GM19328 (cell line): ENCODE measurements around the gene DEPDC1B.
"Not testable (repeated sequence)": the region's sequence is repeated elsewhere in the genome, so short reads cannot be mapped to it uniquely, and the experiment has no call there.

Experiments
- ATAC-seq: cut with Tn5 transposase; IDR thresholded peaks from one replicate; pipeline ENCODE4 v1.9.1; 2021; ENCODE audit warnings: mild to moderate bottlenecking, moderate library complexity; ENCODE audit not compliant: unreplicated experiment

The DEPDC1B gene, protein sequence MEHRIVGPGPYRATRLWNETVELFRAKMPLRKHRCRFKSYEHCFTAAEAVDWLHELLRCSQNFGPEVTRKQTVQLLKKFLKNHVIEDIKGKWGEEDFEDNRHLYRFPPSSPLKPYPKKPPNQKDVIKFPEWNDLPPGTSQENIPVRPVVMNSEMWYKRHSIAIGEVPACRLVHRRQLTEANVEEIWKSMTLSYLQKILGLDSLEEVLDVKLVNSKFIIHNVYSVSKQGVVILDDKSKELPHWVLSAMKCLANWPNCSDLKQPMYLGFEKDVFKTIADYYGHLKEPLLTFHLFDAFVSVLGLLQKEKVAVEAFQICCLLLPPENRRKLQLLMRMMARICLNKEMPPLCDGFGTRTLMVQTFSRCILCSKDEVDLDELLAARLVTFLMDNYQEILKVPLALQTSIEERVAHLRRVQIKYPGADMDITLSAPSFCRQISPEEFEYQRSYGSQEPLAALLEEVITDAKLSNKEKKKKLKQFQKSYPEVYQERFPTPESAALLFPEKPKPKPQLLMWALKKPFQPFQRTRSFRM

DNA sequence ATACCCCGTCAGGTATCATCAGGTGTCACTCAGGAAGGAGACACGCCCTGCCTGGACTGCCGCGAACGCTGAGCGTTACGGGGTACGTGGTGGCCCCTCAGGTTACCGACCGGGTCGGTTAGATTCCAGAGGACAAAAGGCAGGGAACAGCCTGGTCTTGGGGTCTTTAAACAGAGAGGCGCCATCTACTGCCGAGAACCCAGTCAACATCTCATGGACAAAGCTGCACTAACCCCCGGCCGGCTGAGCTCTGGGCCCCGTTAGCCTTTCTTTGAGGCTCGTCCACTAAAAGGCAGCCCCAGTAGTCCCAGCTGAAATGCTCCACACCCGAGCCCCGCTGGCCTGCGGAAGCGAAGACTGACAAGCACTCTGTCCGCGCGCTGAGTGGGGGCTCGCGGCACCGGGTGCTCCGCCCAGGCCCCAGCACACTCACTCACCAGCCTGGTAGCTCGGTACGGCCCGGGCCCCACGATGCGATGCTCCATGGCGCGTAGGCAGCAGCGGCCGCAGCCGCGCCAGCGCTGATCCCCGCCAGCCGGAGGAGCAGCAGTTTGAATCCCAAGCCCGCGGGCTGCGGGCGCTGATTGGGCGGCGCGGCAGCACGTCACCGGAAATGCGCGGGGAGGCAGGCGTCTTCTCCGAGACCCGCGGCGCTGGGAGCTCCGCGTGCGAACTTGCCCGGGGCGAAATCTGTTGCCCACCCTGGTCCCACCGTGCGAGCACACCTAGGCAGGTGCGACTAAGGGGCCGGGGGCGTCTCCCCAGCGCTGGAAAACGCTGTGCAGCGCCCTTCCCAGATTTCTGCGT lies at the start of gene DEPDC1B:
Gene DEPDC1B (minus strand): TSS at position 558 of the 807 bp plus-strand sequence. CDS start 73 bp downstream, at position 485.
- ATAC-seq = peak; percentile 93

DNA sequence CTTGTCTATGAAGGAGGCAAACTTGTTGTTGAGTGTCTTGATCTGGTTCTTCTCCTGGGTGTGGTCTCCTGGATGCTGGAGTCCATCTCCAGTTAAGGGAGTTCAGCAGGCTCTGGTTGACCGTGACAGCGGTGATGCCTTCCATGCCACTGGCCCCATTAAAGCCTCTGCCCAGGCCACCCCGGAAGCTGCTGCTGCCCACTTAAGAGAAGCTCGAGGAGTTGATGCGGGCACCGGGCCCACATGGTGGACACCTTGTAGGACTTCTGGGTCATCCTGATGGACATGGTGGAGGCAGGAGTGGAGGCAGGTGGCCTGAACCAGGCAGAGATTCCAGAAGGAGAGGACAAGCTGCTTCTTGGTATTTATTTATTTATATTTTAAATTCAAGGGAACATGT lies 44.7 kb upstream of the DEPDC1B start:
- no peak for ATAC-seq

DNA sequence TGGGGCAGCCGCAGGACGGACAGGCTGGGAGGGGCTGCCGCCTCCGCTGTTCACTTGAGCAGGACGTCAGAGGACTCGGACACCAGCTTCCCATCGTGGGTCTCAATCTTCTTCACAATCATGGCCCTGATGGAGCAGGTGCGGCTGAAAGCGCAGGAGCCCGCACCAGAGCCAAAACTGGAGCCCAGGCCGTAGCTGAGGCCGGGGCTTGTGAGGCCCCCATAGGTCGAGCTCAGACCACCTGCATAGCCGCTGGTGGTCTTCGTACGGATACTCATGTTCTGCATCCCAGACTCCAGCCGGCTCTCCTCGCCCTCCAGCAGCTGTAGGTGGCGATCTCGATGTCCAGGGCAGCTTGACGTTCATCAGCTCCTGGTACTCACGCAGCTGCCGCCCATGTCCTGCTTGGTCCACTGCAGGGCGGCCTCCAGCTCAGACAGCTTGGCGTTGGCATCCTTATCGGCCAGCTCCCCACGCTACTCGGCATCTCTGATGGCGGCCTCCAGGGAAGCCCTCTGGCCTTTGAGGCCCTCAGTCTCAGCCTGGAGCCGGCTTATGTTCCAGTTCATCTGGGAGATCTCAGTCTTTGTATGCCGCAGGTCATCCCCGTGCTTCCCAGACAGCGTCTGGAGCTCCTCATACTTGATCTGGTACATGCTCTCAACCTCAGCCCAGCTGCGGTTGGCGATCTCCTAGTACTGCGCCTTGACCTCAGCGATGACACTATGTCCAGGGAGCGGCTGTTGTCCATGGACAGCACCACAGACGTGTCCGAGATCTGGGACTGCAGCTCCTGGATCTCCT lies 43.7 kb upstream of the DEPDC1B start:
- no peak for ATAC-seq

DNA sequence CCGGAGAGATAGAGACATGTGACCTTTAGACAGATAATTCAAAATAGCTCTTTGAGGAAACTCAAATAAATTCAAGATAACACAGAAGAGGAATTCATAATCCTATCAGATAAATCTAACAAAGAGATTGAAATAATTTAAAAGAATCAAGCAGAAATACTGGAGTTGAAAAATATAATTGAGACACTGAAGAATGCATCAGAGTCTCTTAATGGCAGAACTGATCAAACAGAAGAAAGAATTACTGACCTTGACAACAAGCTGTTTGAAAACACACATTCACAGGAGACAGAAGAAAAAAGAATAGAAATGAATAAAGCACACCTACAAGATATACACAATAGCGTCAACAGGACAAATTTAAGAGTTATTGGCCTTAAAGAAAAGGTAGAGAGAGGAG lies 40.4 kb upstream of the DEPDC1B start:
- ATAC-seq = no peak

DNA sequence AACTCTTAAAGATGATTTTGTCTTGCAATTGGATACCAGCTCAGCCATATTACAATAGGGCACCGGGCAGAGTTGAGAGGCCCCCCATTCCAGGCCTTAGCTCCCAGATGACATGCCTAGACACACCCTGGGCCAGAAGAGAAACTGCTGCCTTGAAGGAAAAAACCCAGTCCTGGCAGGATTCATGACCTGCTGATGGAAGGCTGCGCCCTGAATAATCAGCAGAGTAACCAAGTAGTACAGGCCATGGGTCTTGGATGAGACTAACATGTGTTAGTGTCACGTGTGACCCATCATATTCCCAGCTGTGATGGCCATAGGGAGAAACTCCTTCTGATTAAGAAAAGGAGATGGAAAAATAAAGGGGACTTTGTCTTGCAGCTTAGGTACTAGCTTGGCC lies 39.0 kb upstream of the DEPDC1B start:
- ATAC-seq = no peak

DNA sequence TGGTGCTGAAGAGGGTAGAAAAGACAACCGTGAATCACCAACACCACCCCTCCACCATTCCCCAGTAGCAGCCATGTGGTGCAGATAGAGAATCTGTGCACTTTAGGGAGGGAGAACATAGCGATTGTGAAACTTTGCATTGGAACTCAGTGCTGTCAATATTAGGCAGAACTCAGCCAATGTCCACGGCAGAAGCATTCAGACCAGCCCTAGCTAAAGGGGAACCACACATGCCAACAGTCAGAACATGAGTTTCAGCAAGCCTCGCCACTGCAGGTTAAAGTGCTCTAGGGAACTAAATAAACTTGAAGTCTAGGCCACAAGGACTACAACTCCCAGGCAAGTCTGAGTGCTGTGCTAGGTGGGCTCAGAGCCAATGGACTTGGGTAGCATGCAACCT lies 38.5 kb upstream of the DEPDC1B start:
- no peak for ATAC-seq

DNA sequence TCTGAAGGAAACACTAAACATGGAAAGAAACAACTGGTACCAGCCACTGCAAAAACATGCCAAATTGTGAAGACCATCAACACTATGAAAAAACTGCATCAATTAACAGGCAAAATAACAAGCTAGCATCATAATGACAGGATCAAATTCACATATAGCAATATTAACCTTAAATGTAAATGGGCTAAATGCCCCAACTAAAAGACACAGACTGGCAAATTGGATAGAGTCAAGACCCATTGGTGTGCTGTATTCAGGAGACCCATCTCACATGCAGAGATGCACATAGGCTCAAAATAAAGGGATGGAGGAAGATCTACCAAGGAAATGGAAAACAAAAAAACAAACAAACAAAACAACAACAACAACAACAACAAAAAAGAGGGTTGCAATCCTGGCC lies 30.9 kb upstream of the DEPDC1B start:
- not testable (repeated sequence) for ATAC-seq

DNA sequence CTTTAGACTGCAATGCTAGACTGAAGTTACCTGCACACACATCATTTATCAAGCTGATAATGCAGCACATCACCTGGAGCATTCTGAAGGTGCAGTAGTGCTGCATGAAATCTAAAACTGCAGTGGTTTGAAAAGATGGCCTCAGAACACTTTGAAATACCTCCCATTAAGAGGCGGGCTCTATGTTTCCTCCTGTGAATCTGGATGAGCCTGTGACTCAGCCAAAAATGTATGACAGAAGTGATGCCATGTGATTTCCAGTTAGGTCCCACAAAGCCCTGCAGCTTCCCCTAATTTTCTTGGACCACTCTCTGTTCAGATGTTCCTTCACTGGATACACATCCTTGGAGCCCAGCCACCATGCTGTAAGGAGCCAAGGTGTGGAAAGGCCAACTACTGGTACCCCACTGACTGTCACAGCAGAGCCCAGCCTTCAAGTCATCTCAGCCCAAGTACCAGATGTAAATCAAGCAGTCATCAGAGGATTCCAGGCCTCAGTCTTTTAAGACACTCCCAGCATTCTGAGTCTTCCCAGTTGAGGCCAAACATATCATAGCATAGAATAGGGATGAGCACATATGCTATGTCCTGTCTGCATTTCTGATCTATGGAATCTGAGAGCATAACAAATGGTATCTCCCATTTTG lies 27.2 kb upstream of the DEPDC1B start:
- no peak for ATAC-seq

DNA sequence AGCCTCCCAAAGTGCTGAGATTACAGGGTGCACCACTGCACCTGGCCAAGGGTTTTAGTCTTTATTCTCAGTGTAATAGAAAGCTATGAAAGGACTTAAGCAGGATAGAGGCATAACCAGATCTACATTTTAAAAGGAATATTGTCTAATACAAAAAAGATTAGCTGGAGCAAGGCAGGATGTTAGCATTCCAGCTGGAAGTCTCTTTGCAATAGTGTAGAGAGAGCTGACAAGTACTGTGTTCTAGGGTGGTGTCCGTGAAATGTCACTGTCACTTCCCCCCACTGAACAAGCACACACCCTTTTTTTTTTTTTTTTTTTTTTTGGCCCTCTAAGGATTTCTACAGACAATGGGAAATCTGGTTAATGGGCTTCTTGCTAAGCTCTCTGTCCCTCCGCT lies 24.2 kb upstream of the DEPDC1B start:
- ATAC-seq = no peak

DNA sequence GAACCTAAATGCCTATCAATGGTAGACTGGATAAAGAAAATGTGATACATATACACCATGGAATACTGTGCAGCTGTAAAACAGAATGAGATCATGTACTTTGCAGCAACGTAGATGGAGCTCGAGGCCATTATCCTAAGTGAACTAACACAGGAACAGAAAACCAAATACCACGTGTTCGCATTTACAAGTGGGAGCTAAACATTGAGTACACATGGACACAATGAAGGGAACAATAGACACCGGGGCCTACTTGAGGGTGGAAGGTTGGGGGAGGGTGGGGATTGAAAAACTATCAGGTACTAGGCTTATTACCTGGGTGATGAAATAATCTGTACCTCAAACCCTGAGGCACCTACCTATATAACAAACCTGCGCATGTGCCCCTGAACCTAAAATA lies 22.4 kb upstream of the DEPDC1B start:
- ATAC-seq = no peak

DNA sequence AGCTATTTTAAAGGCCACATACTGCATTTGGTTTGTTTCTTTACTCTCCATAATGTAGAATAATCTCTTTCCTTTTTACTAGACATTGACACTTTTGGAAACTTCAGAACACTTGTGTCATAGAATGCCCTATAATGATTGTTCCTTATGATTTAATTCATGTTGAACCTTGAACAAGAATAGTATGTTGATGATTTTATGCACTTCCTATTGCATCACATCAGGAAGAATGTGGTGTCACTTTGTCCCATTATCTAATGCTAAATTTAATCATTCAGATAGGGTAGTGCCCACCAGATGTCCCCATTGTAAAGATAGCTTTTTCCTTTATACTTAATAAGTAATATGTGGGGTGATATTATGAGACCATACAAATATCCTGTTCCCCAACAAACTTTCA lies 19.4 kb upstream of the DEPDC1B start:
- ATAC-seq = no peak

DNA sequence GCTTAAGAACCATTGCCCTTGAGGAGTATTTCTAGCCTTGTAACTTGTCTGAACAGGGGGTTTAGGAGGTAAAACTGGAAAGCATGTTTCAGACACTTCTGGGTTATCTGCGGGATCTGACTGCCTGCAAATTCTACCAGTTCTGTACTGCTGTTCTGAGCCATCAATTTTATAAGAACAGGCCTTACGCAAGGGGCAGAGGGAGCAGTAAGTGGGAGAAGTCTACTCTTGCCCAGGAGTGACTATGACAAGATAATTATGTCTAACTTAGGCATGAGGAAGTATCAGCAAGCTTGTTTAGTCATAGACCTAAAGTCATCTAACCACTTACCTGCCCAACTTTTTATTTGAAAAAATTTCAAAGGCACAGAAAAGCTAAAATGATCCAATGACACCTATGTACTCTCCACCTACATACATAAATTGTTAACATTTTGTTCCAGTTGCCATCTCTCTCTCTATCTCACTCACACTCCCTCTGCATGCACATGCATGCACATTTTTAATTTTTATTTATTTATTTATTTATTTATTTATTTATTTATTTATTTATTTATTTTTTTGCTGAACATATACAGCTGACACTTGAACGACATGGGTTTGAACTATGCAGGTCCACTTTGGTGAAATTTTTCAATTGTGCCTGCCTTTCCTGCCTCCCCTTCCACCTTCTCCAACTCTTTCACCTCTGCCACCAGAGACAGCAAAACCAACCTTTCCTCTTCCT lies 18.4 kb upstream of the DEPDC1B start:
- ATAC-seq = no peak

DNA sequence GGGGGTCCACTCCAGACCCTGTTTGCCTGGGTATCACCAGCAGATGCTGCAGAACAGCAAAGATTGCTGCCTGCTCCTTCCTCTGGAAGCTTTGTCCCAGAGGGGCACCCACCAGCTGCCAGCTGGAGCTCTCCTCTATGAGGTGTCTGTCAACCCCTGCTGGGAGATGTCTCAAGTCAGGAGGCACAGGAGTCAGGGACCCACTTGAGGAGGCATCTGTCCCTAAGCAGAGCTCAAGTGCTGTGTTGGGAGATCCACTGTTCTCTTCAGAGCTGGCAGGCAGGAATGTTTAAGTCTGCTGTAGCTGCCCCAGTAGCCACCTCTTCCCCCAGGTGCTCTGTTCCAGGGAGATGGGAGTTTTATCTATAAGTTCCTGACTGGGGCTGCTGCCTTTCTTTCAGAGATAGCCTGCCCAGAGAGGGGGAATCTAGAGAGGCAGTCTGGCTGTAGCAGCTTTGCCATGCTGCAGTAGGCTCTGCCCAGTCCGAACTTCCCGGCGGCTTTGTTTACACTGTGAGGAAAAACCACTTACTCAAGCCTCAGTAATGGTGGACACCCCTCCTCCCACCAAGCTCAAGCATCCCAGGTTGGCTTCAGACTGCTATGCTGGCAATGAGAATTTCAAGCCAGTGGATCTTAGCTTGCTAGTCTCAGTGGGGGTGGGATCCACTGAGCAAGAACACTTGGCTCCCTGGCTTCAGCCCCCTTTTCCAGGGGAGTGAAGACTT lies 15.4 kb upstream of the DEPDC1B start:
- not testable (repeated sequence) for ATAC-seq

DNA sequence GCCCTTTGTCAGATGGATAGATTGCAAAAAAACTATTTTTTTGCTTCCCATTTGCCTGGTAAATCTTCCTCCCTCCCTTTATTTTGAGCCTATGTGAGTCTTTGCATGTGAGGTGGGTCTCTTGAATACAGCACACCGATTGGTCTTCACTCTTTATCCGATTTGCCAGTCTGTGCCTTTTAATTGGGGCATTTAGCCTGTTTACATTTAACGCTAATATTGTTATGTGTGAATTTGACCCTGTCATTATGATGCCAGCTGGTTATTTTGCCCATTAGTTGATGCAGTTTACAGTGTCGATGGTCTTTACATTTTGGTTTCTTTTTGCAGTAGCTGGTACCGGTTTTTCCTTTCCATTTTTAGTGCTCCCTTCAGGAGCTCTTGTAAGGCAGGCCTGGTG lies 13.0 kb upstream of the DEPDC1B start:
- no peak for ATAC-seq

DNA sequence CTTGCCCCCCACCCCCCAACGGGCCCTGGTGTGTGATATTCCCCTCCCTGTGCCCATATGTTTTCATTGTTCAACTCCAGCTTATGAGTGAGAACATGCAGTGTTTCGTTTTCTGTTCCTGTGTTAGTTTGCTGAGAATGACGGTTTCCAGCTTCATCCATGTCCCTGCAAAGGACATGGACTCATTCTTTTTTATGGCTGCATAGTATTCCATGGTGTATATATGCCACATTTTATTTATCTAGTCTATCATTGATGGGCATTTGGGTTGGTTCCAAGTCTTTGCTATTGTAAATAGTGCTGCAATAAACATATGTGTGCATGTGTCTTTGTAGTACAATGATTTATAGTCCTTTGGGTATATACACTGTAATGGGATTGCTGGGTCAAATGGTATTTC lies 11.9 kb upstream of the DEPDC1B start:
- not testable (repeated sequence) for ATAC-seq

DNA sequence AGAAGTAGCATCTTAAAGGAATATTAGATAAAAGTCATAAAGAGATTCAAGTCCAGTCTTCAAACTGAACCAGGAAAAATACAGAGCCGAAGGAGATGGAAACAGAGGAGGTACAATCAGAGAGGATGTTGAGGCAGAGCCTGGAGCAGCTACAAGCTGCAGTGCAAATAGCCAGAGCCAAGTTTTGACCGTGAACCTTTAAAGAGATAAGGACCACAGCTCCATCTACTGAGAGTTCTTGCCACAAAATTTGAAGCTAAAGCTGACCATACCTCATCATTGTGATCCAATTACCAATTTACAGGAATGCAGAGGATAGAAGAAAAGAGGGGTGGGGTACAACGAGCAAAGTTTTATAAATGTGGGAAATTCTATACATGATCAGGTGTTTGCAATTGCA lies 10.4 kb upstream of the DEPDC1B start:
- ATAC-seq = no peak

DNA sequence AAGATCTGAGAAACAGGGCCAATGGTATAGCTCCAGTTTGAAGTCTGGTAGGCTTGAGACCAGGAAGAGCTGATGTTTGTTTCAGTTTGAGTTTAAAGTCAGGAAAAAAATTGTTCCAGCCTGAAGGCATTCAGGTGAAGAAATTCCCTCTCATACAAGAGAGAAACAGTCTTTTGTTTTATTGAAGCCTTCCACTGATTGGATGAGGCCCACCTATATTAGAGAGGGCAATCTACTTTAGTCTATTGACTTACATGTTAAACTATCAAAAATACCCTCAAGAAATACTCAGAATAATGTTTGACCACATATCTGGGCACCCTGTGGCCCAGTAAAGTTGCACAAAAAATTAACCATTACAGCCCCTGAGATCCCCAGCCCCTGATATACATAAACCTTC lies 5.2 kb upstream of the DEPDC1B start:
- no peak for ATAC-seq

DNA sequence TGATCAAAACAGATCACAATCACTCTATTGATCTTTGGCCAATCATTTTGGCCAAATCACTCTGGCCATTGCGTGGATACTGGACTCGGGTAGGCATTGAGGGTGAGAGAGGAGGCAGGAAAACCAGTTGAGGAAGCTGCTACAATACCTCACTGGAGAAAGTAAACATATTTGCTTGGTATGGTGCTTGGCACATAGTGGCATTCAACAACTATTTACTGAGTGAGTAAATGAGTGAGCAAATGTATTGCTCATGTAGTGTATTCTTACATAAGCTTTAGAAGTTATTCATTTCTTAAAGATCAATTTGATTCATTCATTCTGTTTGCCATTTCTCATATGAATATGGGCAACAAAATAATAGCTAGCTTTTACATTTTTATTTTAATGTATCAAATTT lies 4.0 kb upstream of the DEPDC1B start:
- ATAC-seq = no peak

DNA sequence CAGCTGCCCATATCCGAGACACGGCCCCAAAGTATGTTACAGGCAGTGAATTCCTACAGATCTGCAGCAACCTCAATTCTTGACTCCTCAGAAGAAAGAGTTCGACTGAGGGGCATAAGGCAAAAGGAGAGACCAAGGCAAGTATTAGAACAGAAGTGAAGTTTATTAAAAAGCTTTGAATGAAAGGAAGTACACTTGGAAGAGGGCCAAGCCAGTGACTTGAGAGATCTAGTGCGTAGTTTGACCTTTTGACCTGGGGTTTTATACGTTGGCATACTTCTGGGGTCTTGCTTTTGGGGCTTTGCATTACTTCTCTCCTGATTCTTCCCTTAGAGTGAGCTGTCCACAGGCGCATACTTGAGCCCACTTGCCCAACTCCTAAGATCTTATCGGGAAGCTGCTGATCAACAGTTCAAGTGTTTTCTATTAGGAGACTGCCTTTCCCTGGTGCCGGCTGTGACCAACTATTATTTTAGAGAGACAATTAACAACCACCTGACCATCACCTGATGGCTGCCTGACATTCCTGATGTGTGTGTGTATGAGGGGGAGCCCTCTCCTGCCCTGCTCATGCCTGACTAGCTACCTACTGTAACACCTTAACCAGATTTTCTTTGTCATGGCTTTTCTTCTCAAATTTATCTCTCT lies 1.5 kb upstream of the DEPDC1B start:
- no peak for ATAC-seq
